ENCODE data around the gene ARHGEF12. TPM values are rescaled to one million over a fixed set of nuclear protein-coding genes. Genes with fewer than 3 reads are reported as not detected.

The ARHGEF12 gene
- total RNA-seq, 4 donors from 2014 or later: 82.6 to 161 (median 125) TPM

GRCh38 chr11:120532082-120532831 is 196.0 kb downstream of the ARHGEF12 start:
- no peak for DNase-seq
- intact Hi-C loops (cut with DNase I; ENCODE audit: low total_unique reads): no loop called here
- no peak overlapping the region for H3K27ac ChIP-seq
- no peaks in the 10 kb centered on the region for H3K27me3 ChIP-seq
- no peaks in the 10 kb centered on the region for H3K9me3 ChIP-seq
- peaks cover 0 to 4% of the 10 kb centered on the region in 2 donors for H3K4me1 ChIP-seq
- no peak overlapping the region for H3K4me3 ChIP-seq
- no peaks in the 10 kb centered on the region for H3K36me3 ChIP-seq
- TF ChIP-seq POLR2A (IDR thresholded peaks at IDR 0.05) (no peak), CTCF (IDR thresholded peaks at IDR 0.05) (no peak)

DNA sequence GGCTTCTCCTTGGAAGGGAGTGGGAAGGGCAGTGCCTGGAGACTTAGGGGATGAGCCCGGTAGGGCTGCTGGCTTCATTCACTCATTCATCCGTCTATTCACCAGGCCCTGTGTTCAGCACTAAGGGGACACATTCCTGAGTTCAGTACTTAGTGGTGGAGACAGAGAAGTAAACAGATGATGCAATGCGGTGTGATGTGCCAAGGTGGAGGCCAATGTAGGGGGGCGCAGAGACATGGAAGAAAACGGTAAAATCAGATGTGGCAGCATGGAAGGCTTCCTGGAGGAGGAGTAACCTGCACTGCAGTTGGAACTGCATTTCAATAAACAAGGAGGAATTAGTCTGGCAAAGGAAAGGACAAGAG is 196.6 kb downstream of the ARHGEF12 start:
- Histone ChIP-seq H3K9me3 (no peaks in the 10 kb centered on the region), H3K4me1 (no peaks in the 10 kb centered on the region), H3K27me3 (no peaks in the 10 kb centered on the region), H3K27ac (no peak overlapping the region), H3K4me3 (no peak overlapping the region), H3K36me3 (no peaks in the 10 kb centered on the region)
- intact Hi-C loops (cut with DNase I; ENCODE audit: low total_unique reads): no loop called here
- no peak for TF ChIP-seq POLR2A (IDR thresholded peaks at IDR 0.05)
- no peak for TF ChIP-seq CTCF (IDR thresholded peaks at IDR 0.05)
- DNase-seq: no peak

DNA sequence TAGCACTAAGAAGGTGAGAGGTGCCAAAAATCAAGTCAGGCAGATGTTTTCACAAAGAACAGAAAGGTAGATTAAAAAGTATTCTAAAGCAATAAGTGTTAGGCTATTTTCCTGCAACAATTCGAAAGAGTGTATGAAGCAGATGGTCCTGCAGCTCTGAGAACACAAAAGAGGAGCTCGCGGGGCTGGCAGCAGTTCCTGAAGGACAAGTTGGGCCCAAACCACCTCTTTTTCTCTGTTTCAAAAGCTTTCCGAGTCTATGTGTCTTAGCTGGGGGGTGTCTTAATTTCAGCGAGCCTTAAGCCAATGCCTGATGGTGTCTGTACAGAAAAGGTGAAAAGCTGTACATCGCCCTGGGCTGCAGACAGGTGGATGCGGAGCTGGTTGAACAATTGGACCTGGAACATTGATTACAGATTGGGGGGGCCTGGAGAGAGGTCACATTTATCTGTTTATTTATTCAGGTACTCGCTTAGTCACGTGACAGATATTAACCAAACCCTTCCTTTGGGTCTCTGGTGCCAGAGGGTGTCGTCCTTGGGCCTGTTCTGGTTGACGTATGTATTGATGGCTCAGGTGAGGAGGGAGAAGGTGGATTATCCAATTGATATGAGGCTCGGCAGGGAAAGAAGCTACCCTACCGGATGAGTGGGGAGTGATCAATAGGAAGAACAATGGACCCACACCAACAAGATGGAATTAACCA is 200.0 kb downstream of the ARHGEF12 start:
- no peak for DNase-seq
- H3K27ac ChIP-seq: no peak overlapping the region
- no peaks in the 10 kb centered on the region for H3K4me1 ChIP-seq
- no peaks in the 10 kb centered on the region for H3K9me3 ChIP-seq
- H3K27me3 ChIP-seq: no peaks in the 10 kb centered on the region
- H3K4me3 ChIP-seq: no peak overlapping the region
- no peaks in the 10 kb centered on the region for H3K36me3 ChIP-seq
- intact Hi-C loops (cut with DNase I; ENCODE audit: low total_unique reads): no loop called here
- TF ChIP-seq POLR2A (IDR thresholded peaks at IDR 0.05) (no peak), CTCF (IDR thresholded peaks at IDR 0.05) (no peak)

DNA sequence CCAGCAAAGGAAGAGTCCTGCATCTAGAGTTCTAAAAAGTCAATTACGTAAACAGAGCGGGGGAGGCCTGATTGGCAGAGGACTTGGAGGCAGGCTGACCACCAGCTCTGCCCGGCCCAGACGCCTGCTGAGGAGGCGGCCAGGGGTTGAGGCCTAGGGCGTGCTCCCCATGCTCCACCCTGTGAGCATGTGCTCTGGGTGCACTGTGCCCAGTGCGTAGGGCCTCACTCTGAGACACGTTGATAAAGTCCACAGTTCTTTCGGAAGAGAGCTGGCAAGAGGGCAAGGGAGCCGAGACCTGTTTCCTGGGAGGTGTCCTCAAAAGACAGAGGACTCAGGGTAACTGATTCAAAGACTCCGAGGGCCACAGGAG is 200.6 kb downstream of the ARHGEF12 start:
- H3K27ac ChIP-seq: no peak overlapping the region
- H3K27me3 ChIP-seq: no peaks in the 10 kb centered on the region
- TF ChIP-seq POLR2A (IDR thresholded peaks at IDR 0.05): no peak
- no peak for TF ChIP-seq CTCF (IDR thresholded peaks at IDR 0.05)
- H3K4me3 ChIP-seq: no peak overlapping the region
- intact Hi-C loops (cut with DNase I; ENCODE audit: low total_unique reads): no loop called here
- no peaks in the 10 kb centered on the region for H3K36me3 ChIP-seq
- H3K9me3 ChIP-seq: no peaks in the 10 kb centered on the region
- no peaks in the 10 kb centered on the region for H3K4me1 ChIP-seq
- no peak for DNase-seq

- DNase-seq: no peak
- no peak for TF ChIP-seq CTCF (IDR thresholded peaks at IDR 0.05)
- TF ChIP-seq POLR2A (IDR thresholded peaks at IDR 0.05): no peak
- Histone ChIP-seq H3K4me3 (no peak overlapping the region), H3K27ac (no peak overlapping the region), H3K27me3 (no peaks in the 10 kb centered on the region), H3K36me3 (no peaks in the 10 kb centered on the region), H3K4me1 (no peaks in the 10 kb centered on the region), H3K9me3 (no peaks in the 10 kb centered on the region)
- intact Hi-C loops (cut with DNase I; ENCODE audit: low total_unique reads): no loop called here
These were observed 201.8 kb downstream of the ARHGEF12 start for GRCh38 chr11:120537996-120538395.

Data from uterus (tissue), 4 donors.